GM19463 (cell line): ENCODE results near the gene IP6K1.
"Not testable (repeated sequence)": the region's sequence is repeated elsewhere in the genome, so short reads cannot be mapped to it uniquely, and the experiment has no call there.

ENCODE experiments used
- ATAC-seq: cut with Tn5 transposase; IDR thresholded peaks from one replicate; pipeline ENCODE4 v1.9.1; 2021; ENCODE audit warnings: mild to moderate bottlenecking, moderate library complexity; ENCODE audit not compliant: unreplicated experiment

Gene IP6K1

DNA sequence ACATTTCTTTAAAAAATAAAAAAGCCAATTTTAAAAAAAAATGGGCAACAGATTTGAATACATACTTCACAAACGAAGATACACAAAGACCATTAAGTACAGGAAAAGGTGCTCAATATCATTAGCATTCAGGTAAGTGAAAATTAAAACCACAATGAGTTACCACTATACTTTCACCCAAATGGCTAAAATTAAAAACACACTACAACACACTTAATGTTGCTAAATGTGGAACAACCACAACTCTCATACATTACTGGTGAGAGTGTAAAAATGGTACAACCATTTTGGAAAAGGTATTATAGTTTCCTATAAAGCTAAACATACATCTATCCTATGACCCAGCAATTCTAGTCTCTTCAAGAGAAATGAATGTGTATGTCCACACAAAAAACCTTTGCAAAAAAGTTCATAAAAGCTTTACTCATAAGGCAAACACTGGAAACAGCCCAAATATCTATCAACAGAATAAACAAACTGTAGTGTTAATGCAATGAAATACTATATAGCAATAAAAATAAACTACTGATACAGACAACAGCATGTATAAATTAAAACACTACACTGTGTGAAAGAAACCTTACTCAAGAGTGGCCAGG is 14.9 kb downstream of the IP6K1 start:
- ATAC-seq = no peak

DNA sequence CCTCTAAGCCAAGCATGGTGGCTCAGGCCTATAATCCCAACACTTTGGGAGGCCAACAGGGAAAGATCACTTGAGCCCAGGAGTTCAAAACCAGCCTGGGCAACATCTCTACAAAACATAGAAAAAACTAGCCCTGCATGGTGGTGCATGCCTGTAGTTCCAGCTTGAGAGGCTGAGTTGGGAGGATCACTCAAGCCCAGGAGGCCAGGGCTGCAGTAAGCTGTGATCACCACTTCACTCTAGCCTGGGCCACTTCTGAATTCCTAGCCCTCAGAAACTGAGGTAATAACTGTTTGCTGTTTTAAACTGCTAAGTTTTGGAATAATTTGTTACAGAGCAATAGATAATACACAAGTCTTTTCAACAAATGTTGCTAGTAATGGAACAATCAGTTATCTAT is 16.4 kb downstream of the IP6K1 start:
- ATAC-seq = no peak

DNA sequence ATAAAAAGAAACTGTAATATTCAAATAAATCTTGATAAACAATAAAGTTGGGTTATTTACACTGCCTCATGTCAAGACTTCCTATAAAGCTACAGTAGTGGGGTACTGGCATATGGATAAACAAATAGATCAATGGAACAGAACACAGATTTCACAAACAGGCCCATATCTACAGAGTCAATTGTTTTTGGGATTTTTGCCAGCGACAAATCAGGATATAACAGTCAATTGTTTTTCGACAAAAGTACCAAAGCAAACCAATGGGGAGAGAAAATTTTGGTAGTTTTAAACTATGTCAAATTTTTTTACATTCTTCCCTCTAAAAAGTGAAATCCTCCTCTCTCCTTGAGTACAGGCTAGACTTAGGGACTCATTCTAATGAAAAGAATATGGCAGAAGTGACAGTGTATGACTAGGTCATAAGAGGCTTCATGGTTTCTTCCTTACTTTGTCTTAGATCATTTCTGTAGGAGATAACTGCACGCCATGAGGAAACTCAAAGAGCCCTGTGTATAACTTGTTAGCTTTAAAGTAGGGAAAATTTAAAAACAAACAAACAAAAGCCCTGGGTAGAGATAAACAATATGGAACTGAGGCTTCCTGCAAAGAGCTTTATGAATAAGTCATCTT is 16.9 kb downstream of the IP6K1 start:
- ATAC-seq = no peak

DNA sequence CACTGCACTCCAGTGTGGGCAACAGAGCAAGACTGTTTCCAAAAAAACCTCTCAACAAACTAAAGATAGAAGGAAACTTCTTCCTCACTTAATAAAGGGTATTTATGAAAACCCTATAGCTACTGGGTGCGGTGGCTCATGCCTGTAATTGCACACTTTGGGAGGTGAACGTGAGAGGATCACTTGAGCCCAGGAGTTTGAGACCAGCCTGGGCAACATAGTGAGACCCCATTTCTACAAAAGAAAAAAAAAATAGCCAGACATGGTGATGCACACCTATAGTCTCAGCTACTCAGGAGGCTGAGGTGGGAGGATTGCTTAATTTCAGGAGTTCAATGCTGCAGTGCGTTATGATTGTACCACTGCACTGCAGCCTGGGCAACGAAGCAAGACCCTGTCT is 22.4 kb downstream of the IP6K1 start:
- no peak for ATAC-seq

DNA sequence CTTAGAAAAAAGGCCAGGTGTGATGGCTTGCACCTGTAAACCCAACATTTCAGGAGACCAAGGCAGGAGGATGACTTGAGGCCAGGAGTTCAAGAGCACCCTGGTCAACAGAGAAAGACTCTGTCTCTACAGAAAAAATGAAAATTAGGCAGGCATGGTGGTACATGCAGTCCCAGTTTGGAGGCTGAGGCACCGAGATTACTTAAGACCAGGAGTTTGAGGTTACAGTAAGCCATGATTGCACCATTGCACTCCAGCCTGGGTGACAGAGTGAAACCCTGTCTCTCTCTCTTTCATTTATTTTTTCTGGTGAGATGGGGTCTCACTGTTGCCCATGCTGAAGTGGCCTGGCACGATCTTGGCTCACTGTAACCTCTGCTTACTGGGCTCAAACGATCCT is 24.7 kb downstream of the IP6K1 start:
- ATAC-seq = no peak

DNA sequence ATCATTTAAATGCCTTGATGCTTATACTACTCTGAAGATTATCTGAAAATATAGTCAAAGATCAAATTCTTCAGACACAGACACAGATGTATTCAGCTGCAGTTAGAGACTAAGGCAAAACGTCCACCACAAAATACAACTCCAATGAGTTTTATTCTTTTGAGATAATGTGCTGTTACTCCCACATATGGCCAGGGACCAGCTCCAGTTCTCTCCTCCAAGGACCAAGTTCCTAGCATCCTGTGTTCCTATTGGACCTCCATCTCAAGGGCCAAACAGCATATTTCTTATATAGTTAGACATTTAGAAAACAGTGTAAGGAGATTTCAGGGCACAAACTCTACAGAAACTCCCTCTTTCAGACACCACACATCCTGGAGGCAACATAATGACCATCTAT is 27.1 kb downstream of the IP6K1 start:
- no peak for ATAC-seq

DNA sequence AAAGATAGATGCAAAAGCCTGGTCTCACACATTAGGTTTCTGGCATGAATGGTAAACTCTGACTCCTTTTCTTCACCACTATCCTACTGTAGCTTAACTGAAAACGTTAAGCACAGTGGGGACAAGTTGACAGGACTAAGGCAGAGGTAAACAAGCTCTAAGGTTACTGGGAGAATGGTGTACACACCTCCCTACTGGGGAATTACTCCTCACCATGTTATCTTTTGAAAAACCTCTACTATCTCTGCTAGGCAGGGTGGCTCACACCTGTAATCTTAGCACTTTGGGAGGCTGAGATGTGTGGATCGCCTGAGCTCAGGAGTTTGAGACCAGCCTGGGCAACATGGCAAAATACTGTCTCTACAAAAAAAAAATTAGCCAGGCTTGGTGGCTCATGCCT is 29.1 kb downstream of the IP6K1 start:
- no peak for ATAC-seq

DNA sequence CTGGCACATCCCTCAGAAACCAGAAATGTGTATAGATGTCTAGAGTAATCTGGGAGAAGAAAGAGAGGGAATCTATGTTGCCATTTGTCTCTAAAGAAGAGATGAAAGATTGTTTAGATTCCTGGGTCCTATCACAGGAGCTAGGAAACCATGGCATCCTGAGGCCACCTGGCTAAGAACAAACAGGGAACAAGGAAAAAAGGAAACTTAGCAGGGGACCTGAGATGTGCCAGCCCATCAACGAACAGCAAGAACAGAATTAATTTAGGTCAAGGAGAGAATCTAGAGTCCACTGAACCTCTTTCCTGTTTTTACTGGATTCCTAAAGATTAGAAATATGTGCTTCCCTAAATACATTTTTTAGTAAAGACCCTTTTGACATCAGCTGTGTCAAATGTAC is 30.3 kb downstream of the IP6K1 start:
- no peak for ATAC-seq

DNA sequence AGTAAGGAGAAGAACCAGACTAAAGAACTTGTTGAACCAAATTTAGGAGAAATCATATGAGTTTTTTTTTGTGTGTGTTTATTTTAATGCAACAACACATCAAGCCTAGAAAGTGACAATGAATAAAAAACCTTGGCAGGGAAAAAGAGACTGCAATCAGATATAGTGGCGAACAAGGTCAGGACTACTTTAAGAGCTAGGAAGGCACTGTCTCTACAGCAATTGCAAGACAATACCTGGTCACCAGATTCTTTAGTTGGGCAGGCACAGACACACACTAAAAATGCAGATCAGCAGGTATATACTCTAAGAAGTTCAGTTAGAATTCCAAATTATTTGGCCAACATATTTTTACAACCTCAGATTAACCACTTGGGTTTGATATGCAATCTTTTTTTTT is 31.8 kb downstream of the IP6K1 start:
- ATAC-seq = no peak

DNA sequence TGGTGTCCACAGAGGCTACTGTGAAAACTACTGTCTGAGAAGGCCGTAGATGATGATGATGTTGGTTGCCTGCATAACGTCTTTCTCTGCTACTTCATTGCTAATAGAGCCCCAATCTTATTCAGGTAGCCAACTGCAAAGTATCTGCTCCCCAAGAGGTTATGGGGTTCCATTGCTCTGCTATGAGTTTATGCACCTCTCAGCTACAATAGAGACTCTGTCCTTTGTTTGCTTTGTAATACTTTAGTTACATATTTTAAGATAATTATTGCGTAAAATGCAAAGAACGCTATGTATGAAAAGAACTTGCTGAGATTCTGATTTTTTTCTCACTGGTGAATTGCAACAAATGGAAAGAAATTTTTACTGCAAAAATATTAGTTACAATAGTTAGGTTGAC is 34.8 kb downstream of the IP6K1 start:
- ATAC-seq = no peak

DNA sequence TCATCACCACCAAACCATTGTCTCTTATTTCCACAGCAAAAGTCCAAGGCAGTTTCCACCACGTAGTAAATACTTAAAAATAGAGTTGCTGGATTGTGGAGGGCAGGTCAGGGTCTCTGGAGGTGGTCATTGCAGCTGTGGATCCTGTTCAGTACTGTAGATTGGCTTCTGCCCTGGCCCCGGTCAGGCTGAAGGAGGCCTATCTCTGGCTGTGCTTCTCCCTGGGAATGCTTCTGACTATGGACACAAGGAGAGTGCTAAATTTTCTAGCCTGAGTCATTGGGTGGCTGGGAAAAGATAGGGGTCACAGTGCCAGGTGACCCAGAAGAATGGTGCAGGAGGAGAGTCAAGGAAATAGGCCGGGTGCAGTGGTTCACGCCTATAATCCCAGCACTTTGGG is 36.3 kb downstream of the IP6K1 start:
- no peak for ATAC-seq

DNA sequence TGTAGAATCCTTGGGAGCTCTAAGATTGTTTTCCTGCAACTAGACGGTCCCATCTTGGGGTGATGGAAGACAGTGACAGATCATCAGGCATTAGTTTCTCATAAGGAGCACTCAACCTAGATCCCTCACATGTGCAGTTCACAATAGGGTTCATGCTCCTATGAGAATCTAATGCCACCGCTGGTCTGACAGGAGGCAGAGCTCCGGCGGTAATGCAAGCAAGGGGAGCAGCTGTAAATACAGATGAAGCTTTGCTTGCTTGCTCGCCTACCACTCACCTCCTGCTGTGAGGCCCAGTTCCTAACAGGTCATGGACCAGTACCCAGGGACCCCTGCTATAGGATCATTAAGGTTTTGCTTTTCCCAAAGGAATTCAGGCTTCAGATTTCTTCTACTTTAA is 37.5 kb downstream of the IP6K1 start:
- ATAC-seq = not testable (repeated sequence)

DNA sequence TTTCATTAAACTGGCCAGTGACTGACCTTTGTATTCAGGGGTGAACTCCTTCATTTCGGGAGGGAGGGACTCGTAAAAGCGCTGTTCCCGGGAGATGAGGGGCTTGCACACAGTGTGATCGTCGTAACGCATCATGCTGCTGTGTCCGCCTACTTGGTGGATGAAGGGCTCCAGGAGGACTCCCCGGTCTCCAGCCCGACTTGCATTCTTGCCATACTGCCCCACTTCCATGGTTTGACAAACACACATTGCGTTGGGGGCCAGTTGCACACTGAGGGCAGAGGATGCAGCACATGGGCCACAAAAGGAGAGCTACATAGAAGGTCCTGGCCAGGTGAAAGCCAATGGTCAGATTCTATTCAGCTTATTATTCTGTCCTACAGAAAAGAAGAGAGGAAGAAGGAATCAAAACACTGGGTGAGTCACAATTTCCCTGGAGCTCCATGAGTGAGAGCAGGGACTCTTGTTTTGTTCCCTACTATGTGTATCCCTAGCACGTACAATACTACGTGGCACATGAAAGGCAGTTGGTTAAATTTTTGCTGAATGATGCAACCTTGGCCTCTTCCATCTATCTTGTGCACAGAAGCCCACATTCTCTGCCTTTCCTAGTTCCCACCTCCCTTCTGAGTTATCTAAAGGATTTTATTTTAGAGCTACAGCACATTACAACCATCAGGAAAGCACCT is 38.4 kb downstream of the IP6K1 start:
- ATAC-seq = no peak

DNA sequence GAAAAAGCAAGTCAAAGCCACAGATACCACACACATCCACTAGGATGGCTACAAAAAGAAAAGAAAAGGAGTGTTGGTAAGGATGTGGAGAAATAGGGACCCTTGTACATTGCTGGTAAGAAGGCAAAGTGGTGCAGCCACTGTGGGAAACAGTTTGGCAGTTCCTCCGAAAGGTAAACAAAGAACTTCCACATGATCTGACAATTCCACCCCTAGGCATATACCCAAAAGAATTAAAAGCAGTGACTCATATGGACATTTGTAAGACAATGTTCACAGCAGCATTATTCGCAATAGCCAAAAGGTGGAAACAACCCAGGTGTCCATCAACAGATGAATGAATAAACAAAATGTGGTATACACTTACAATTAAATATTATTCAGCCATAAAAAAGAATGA is 40.4 kb downstream of the IP6K1 start:
- ATAC-seq = no peak

DNA sequence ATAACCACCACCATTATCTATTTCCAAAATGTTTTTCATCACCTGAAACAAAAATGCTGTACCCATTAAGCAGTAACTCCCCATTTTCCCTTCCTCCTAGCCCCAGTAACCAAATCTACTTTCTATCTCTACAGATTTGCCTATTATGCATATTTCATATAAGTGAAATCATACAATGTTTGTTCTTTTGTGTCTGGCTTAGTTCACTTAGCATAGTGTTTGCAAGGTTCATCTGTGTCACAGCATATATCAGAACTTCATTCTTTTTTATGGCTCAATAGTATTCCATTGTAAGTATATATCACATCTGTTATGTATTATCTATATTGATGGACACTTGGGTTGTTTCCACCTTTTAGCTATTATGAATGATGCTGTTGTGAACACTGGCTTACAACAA is 45.9 kb downstream of the IP6K1 start:
- ATAC-seq = no peak

DNA sequence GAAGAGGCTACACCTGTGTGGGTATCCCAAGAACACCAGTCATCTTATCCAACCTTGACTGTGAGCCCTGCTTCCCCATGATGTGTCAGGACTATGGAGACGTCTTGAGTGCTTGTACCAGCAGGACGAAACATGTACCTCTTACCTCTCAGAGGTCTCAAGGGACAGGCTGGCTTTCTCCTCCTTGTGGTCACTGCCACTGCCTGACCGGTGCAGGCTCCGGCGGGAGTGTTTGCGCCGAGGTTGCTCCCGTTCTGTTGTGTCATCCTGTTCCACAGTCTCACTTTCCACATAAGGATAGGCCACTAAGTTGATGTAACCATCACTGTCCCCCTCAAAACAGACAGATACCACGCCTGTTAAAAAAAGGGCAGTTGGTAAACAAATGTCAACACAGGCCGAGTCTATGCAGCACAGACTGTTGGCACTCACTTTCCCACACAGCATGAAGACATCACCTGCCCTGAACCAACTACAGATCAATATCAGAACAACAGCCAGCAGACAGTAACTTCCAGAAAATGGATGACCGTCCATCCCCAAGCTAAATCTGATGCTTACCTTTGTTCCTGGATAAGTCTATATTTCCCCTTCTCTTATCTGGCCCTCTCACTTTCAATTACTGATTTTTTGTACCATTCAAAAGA is 48.2 kb downstream of the IP6K1 start:
- no peak for ATAC-seq

DNA sequence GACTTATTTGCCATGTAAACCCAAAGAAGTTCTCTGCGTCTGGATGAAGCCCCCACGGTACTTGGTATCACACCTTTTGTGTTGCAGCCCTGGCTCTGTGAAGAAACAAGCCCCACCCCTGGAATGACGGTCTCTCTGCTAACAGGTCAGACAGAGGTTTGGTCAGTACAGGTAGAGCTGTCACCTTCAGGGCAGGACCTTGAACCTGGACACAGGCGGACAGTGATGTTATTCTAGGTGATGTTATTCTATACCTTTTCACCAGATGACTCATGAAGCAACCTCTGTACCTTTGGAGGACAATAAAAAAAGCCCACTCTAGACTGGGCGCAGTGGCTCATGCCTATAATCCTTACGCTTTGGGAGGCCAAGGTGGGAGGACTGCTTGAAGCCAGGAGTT is 51.6 kb downstream of the IP6K1 start:
- no peak for ATAC-seq

DNA sequence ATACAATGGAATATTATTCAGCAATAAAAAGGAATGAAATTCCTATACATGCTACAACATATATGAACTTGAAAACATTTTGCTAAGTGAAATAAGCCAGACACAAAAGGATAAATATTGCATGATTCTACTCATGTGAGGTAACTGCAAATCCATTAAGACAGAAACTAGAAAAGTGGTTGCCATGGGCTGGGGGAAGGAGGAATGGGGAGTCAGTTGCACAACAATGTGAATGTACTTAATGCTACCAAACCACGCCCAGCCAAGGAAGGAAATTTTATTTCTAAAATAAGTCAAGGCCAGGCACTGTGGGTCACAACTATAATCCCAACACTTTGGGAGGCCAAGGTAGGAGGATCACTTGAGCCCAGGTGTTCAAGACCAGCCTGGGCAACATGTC is 52.8 kb downstream of the IP6K1 start:
- ATAC-seq = no peak

DNA sequence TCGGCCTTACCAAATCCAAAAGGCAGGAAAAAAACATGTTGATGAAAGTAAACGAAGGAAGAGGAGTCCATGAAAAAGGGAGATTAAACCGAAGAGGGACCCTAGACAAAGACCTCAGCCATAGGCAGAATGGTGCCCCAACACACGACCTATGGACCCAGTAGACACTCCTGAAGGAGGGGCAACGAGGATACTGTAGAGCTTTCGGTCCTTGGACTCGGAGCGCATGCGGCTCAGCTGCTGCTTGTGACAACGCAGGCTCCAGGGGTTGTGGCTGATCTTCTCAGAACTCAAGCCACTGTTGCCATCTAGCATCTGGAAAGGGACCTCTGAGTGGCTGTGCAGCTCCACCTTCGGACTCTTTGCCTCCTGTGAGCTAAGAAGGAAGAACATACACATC is 53.7 kb downstream of the IP6K1 start:
- ATAC-seq = no peak

DNA sequence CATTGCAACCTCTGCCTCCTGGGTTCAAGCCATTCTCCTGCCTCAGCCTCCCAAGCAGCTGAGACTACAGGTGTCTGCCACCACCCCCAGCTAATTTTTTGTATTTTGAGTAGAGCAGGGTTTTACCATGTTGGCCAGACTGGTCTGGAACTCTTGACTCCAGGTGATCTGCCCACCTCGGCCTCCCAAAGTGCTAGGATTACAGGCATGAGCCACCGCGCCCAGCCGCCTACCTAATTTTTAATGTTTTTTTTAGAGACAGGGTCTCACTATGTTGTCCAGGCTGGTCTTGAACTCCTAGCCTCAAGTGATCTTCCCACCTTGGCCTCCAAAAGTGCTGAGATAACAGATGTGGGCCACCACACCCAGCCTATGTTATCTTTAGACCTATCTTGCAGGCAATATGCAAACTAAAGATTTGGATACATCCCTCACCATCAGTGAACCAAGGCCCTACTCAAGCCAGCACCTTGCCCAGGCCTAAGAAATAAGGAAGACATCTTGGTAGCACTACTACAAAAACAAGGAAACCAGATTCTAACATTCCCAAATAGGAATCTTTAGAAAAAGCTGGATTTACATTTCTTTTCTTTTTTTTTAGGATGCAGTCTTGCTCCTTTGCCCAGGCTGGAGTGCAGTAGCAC is 56.3 kb downstream of the IP6K1 start:
- ATAC-seq = no peak

DNA sequence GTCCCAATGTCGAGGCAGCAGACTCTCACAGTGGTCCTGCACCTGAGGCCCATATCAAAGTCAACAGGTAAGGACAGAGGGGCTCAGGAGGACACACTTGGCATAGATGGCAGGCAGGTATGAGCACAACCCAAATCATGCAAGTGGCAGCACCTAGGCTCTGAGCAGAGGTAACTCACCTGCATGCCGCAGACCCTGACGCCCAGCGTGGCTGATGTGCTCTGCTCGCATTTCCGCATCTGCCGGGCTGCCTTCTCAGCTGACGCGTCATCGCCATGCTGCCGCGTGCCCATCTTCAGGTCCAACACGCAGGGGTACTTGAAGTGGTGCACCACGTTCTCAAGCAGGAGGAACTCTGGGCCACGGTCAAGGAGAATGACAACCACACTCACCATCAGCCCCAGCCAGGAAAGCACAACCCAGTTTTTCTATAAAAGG is 58.4 kb downstream of the IP6K1 start:
- ATAC-seq = no peak
